ENCODE results near the gene CLTC.
"Not testable (repeated sequence)": the region's sequence is repeated elsewhere in the genome, so short reads cannot be mapped to it uniquely, and the experiment has no call there.

Gene CLTC

GRCh38 chr17:59633658-59634359, 14.1 kb downstream of the CLTC start:
- in situ Hi-C loops (cut with MboI; ENCODE audit: low sequenced_read_pairs) = no loop called here

- in situ Hi-C loops (cut with MboI; ENCODE audit: low sequenced_read_pairs) = no loop called here
Measured at GRCh38 chr17:59634632-59635541, 15.2 kb downstream of the CLTC start.

- in situ Hi-C loops (cut with MboI; ENCODE audit: low sequenced_read_pairs) = no loop called here
Measured at GRCh38 chr17:59637611-59638310, 18.1 kb downstream of the CLTC start.

GRCh38 chr17:59638553-59638952, 18.9 kb downstream of the CLTC start:
- in situ Hi-C loops (cut with MboI; ENCODE audit: low sequenced_read_pairs) = no loop called here

- in situ Hi-C loops (cut with MboI; ENCODE audit: low sequenced_read_pairs) = no loop called here
Measured at GRCh38 chr17:59641799-59642484, 22.2 kb downstream of the CLTC start.

GRCh38 chr17:59642565-59642964, 22.9 kb downstream of the CLTC start:
- in situ Hi-C loops (cut with MboI; ENCODE audit: low sequenced_read_pairs) = no loop called here

- in situ Hi-C loops (cut with MboI; ENCODE audit: low sequenced_read_pairs) = no loop called here
Measured at GRCh38 chr17:59643159-59644140, 23.8 kb downstream of the CLTC start.

- in situ Hi-C loops (cut with MboI; ENCODE audit: low sequenced_read_pairs) = no loop called here
Measured at GRCh38 chr17:59647288-59647687, 27.6 kb downstream of the CLTC start.

GRCh38 chr17:59649886-59650285, 30.2 kb downstream of the CLTC start:
- in situ Hi-C loops (cut with MboI; ENCODE audit: low sequenced_read_pairs) = no loop called here

- in situ Hi-C loops (cut with MboI; ENCODE audit: low sequenced_read_pairs) = no loop called here
Measured at GRCh38 chr17:59650642-59651041, 30.9 kb downstream of the CLTC start.

- in situ Hi-C loops (cut with MboI; ENCODE audit: low sequenced_read_pairs) = no loop called here
Measured at GRCh38 chr17:59651346-59651745, 31.7 kb downstream of the CLTC start.

- in situ Hi-C loops (cut with MboI; ENCODE audit: low sequenced_read_pairs) = no loop called here
Measured at GRCh38 chr17:59652119-59652518, 32.4 kb downstream of the CLTC start.

- in situ Hi-C loops (cut with MboI; ENCODE audit: low sequenced_read_pairs) = not testable (repeated sequence)
Measured at GRCh38 chr17:59656624-59657023, 36.9 kb downstream of the CLTC start.

GRCh38 chr17:59666235-59666634, 46.5 kb downstream of the CLTC start:
- in situ Hi-C loops (cut with MboI; ENCODE audit: low sequenced_read_pairs) = no loop called here

- in situ Hi-C loops (cut with MboI; ENCODE audit: low sequenced_read_pairs) = no loop called here
Measured at GRCh38 chr17:59668816-59669215, 49.1 kb downstream of the CLTC start.

GRCh38 chr17:59669411-59669810, 49.7 kb downstream of the CLTC start:
- in situ Hi-C loops (cut with MboI; ENCODE audit: low sequenced_read_pairs) = no loop called here

GRCh38 chr17:59669944-59670343, 50.2 kb downstream of the CLTC start:
- in situ Hi-C loops (cut with MboI; ENCODE audit: low sequenced_read_pairs) = no loop called here

- in situ Hi-C loops (cut with MboI; ENCODE audit: low sequenced_read_pairs) = no loop called here
Measured at GRCh38 chr17:59671386-59671785, 51.7 kb downstream of the CLTC start.

- in situ Hi-C loops (cut with MboI; ENCODE audit: low sequenced_read_pairs) = no loop called here
Measured at GRCh38 chr17:59675231-59675630, 55.5 kb downstream of the CLTC start.

GRCh38 chr17:59676716-59677115, 57.0 kb downstream of the CLTC start:
- in situ Hi-C loops (cut with MboI; ENCODE audit: low sequenced_read_pairs) = no loop called here

Data from HL-60/S4 treated with retinoic acid at 250 ng/mL for 4 days and 3 days (cell line).